Measurements from ENCODE around the gene MYOD1. TPM values are rescaled to one million over a fixed set of nuclear protein-coding genes. Genes with fewer than 3 reads are reported as not detected.
A peak's percentile ranks its signal among the peaks of the same experiment; 100 is the strongest.

The MYOD1 gene
- total RNA-seq, 1 donor from 2014 or later: 22.4 TPM

DNA sequence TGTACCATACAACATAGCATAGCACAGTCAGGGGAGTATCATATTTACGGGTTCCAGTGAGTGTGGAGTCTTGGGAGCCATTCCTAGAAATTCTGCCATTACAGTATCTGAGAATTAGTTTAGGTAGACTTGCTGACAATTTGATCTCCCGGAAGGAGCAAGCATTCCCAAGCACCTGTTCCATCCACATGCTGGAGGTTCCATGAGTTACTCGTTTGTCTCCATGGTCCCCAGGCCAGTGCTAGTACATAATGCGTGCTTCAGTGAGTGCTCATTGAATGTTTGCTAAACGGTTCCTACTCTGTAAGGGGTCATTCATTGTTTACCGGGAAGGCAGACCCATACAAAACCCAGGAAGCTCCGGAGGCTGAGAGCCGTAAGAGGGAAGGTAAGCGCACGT lies 27.4 kb upstream of the MYOD1 start:
- no peak overlapping the region for H3K9ac ChIP-seq (ENCODE audit: low read depth in 1 of 3, low read length in 3 of 3)
- H3K4me1 ChIP-seq (ENCODE audit: control insufficient read depth in 3 of 3, insufficient read depth in 3 of 3, low read length in 3 of 3): peaks cover 57 to 76% (median 60%) of the 10 kb centered on the region in 3 donors
- H3K27ac ChIP-seq (ENCODE audit: low read depth, low read length): peak overlapping the region; percentile 0
- H3K36me3 ChIP-seq (ENCODE audit: control insufficient read depth in 3 of 3, insufficient read depth in 3 of 3, low read length in 3 of 3): no peaks in the 10 kb centered on the region
- peaks cover 3 to 8% (median 7%) of the 10 kb centered on the region in 3 donors for H3K27me3 ChIP-seq (ENCODE audit: control insufficient read depth in 3 of 3, insufficient read depth in 3 of 3, low read length in 3 of 3)
- no peaks in the 10 kb centered on the region for H3K9me3 ChIP-seq (ENCODE audit: control insufficient read depth in 3 of 3, low read length in 3 of 3)
- H3K4me3 ChIP-seq (ENCODE audit: low read length in 3 of 3): no peak overlapping the region

DNA sequence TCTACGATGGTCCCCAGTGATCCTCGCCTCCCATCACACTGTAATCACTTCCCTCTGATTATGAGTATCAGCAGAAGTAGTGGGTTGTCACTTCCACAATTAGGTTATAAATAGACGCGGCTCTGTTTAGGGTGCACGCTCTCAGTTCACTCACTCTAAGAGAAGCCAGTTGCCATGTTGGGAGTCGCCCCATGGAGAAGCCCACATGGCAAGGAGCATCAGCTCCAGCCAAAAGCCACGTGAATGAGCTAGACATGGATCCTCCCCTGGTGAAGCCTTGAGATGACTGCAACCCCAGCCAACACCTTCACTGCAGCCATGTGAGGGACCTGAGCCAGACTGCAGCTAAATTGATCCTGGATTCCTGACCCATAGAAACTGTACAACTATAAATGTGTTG lies 26.4 kb upstream of the MYOD1 start:
- Histone ChIP-seq H3K9me3 (ENCODE audit: control insufficient read depth in 3 of 3, low read length in 3 of 3) (no peaks in the 10 kb centered on the region), H3K4me1 (ENCODE audit: control insufficient read depth in 3 of 3, insufficient read depth in 3 of 3, low read length in 3 of 3) (peaks cover 58 to 76% (median 60%) of the 10 kb centered on the region in 3 donors), H3K4me3 (ENCODE audit: low read length in 3 of 3) (no peak overlapping the region), H3K9ac (ENCODE audit: low read depth in 1 of 3, low read length in 3 of 3) (no peak overlapping the region), H3K27ac (ENCODE audit: low read depth, low read length) (peak overlapping the region; percentile 0), H3K27me3 (ENCODE audit: control insufficient read depth in 3 of 3, insufficient read depth in 3 of 3, low read length in 3 of 3) (peaks cover 3 to 8% (median 7%) of the 10 kb centered on the region in 3 donors), H3K36me3 (ENCODE audit: control insufficient read depth in 3 of 3, insufficient read depth in 3 of 3, low read length in 3 of 3) (no peaks in the 10 kb centered on the region)

- Histone ChIP-seq H3K27me3 (ENCODE audit: control insufficient read depth in 3 of 3, insufficient read depth in 3 of 3, low read length in 3 of 3) (peaks cover 3 to 8% (median 7%) of the 10 kb centered on the region in 3 donors), H3K36me3 (ENCODE audit: control insufficient read depth in 3 of 3, insufficient read depth in 3 of 3, low read length in 3 of 3) (no peaks in the 10 kb centered on the region), H3K9ac (ENCODE audit: low read depth in 1 of 3, low read length in 3 of 3) (no peak overlapping the region), H3K27ac (ENCODE audit: low read depth, low read length) (no peak overlapping the region), H3K9me3 (ENCODE audit: control insufficient read depth in 3 of 3, low read length in 3 of 3) (no peaks in the 10 kb centered on the region), H3K4me1 (ENCODE audit: control insufficient read depth in 3 of 3, insufficient read depth in 3 of 3, low read length in 3 of 3) (peaks cover 59 to 76% (median 61%) of the 10 kb centered on the region in 3 donors), H3K4me3 (ENCODE audit: low read length in 3 of 3) (no peak overlapping the region)
Observed at GRCh38 chr11:17693531-17693930, 25.8 kb upstream of the MYOD1 start.

GRCh38 chr11:17694494-17695110 lies 24.8 kb upstream of the MYOD1 start:
- Histone ChIP-seq H3K4me1 (ENCODE audit: control insufficient read depth in 3 of 3, insufficient read depth in 3 of 3, low read length in 3 of 3) (peaks cover 62 to 76% (median 67%) of the 10 kb centered on the region in 3 donors), H3K4me3 (ENCODE audit: low read length in 3 of 3) (no peak overlapping the region), H3K9ac (ENCODE audit: low read depth in 1 of 3, low read length in 3 of 3) (no peak overlapping the region), H3K27me3 (ENCODE audit: control insufficient read depth in 3 of 3, insufficient read depth in 3 of 3, low read length in 3 of 3) (peaks cover 3 to 8% (median 7%) of the 10 kb centered on the region in 3 donors), H3K9me3 (ENCODE audit: control insufficient read depth in 3 of 3, low read length in 3 of 3) (no peaks in the 10 kb centered on the region), H3K27ac (ENCODE audit: low read depth, low read length) (no peak overlapping the region), H3K36me3 (ENCODE audit: control insufficient read depth in 3 of 3, insufficient read depth in 3 of 3, low read length in 3 of 3) (no peaks in the 10 kb centered on the region)

GRCh38 chr11:17695454-17696441 lies 23.6 kb upstream of the MYOD1 start:
- peak overlapping the region in 1 of 3 donors; percentile 65 for H3K9ac ChIP-seq (ENCODE audit: low read depth in 1 of 3, low read length in 3 of 3)
- peaks cover 3 to 8% (median 7%) of the 10 kb centered on the region in 3 donors for H3K27me3 ChIP-seq (ENCODE audit: control insufficient read depth in 3 of 3, insufficient read depth in 3 of 3, low read length in 3 of 3)
- H3K4me3 ChIP-seq (ENCODE audit: low read length in 3 of 3): no peak overlapping the region
- no peak overlapping the region for H3K27ac ChIP-seq (ENCODE audit: low read depth, low read length)
- no peaks in the 10 kb centered on the region for H3K36me3 ChIP-seq (ENCODE audit: control insufficient read depth in 3 of 3, insufficient read depth in 3 of 3, low read length in 3 of 3)
- peaks cover 74 to 85% (median 78%) of the 10 kb centered on the region in 3 donors for H3K4me1 ChIP-seq (ENCODE audit: control insufficient read depth in 3 of 3, insufficient read depth in 3 of 3, low read length in 3 of 3)
- H3K9me3 ChIP-seq (ENCODE audit: control insufficient read depth in 3 of 3, low read length in 3 of 3): no peaks in the 10 kb centered on the region

DNA sequence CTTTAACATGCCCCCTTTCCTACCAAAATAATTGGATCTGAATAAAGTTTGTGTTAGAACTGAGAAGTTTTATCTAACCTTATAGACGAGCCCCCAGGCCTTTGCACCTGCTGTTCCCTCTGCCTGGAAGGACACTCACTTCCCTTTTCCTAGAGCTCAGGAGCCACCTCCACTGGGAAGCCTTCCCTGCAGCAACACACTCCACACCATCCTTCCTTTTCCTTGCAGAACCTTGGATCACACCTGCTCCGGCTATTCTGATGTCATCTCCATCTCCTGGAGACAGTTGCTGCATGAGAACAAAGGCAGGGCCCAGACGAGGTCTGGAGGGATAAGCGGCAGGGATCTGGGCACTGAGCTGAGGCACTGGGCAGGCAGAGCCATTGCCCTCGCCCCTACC lies 22.6 kb upstream of the MYOD1 start:
- H3K9me3 ChIP-seq (ENCODE audit: control insufficient read depth in 3 of 3, low read length in 3 of 3): no peaks in the 10 kb centered on the region
- H3K4me1 ChIP-seq (ENCODE audit: control insufficient read depth in 3 of 3, insufficient read depth in 3 of 3, low read length in 3 of 3): peaks cover 74 to 88% (median 81%) of the 10 kb centered on the region in 3 donors
- H3K4me3 ChIP-seq (ENCODE audit: low read length in 3 of 3): peak overlapping the region in 1 of 3 donors; percentile 29
- H3K36me3 ChIP-seq (ENCODE audit: control insufficient read depth in 3 of 3, insufficient read depth in 3 of 3, low read length in 3 of 3): no peaks in the 10 kb centered on the region
- peak overlapping the region; percentile 8 to 65 (median 48) for H3K9ac ChIP-seq (ENCODE audit: low read depth in 1 of 3, low read length in 3 of 3)
- H3K27me3 ChIP-seq (ENCODE audit: control insufficient read depth in 3 of 3, insufficient read depth in 3 of 3, low read length in 3 of 3): peaks cover 3 to 8% (median 7%) of the 10 kb centered on the region in 3 donors
- H3K27ac ChIP-seq (ENCODE audit: low read depth, low read length): peak overlapping the region; percentile 96

- Histone ChIP-seq H3K4me1 (ENCODE audit: control insufficient read depth in 3 of 3, insufficient read depth in 3 of 3, low read length in 3 of 3) (peaks cover 70 to 82% (median 75%) of the 10 kb centered on the region in 3 donors), H3K4me3 (ENCODE audit: low read length in 3 of 3) (peak overlapping the region in 2 of 3 donors; percentile 29 to 32), H3K27ac (ENCODE audit: low read depth, low read length) (peak overlapping the region; percentile 96), H3K36me3 (ENCODE audit: control insufficient read depth in 3 of 3, insufficient read depth in 3 of 3, low read length in 3 of 3) (no peaks in the 10 kb centered on the region), H3K9me3 (ENCODE audit: control insufficient read depth in 3 of 3, low read length in 3 of 3) (no peaks in the 10 kb centered on the region), H3K27me3 (ENCODE audit: control insufficient read depth in 3 of 3, insufficient read depth in 3 of 3, low read length in 3 of 3) (peaks cover 3 to 7% (median 5%) of the 10 kb centered on the region in 3 donors), H3K9ac (ENCODE audit: low read depth in 1 of 3, low read length in 3 of 3) (peak overlapping the region; percentile 8 to 70 (median 48))
Observed at GRCh38 chr11:17697175-17697949, 22.0 kb upstream of the MYOD1 start.

GRCh38 chr11:17699147-17700114 lies 19.9 kb upstream of the MYOD1 start:
- Histone ChIP-seq H3K9me3 (ENCODE audit: control insufficient read depth in 3 of 3, low read length in 3 of 3) (no peaks in the 10 kb centered on the region), H3K4me3 (ENCODE audit: low read length in 3 of 3) (peak overlapping the region in 1 of 3 donors; percentile 32), H3K27ac (ENCODE audit: low read depth, low read length) (peak overlapping the region; percentile 96), H3K4me1 (ENCODE audit: control insufficient read depth in 3 of 3, insufficient read depth in 3 of 3, low read length in 3 of 3) (peaks cover 52 to 63% (median 59%) of the 10 kb centered on the region in 3 donors), H3K36me3 (ENCODE audit: control insufficient read depth in 3 of 3, insufficient read depth in 3 of 3, low read length in 3 of 3) (no peaks in the 10 kb centered on the region), H3K9ac (ENCODE audit: low read depth in 1 of 3, low read length in 3 of 3) (peak overlapping the region; percentile 50 to 74 (median 53)), H3K27me3 (ENCODE audit: control insufficient read depth in 3 of 3, insufficient read depth in 3 of 3, low read length in 3 of 3) (peaks cover 2 to 6% (median 5%) of the 10 kb centered on the region in 3 donors)
